WTC11 (cell line): ENCODE measurements around the gene LILRB2. TPM values are rescaled to one million over a fixed set of nuclear protein-coding genes. Genes with fewer than 3 reads are reported as not detected.

ENCODE experiments used
- ATAC-seq: fragments of 200-7000 bp; cut with Tn5 transposase; 2 replicates; pipeline ENCODE4 v1.10.0; 2021; ENCODE audit warnings: mild to moderate bottlenecking, moderate library complexity
- CTCF ChIA-PET: fragments of 300-600 bp; sonication (Branson Sonifier 250); formaldehyde crosslinking; loops from one replicate; lab custom pipeline; 2021; ENCODE audit warnings: antibody characterized with exemption; lab: Charles Lee
- POLR2A ChIA-PET: fragments of 350-600 bp; sonication (Branson Sonifier 250); formaldehyde crosslinking; loops from one replicate; lab custom pipeline; 2021; ENCODE audit warnings: antibody characterized with exemption; lab: Charles Lee
- DNase-seq: peaks from one replicate; pipeline ENCODE4 v3.0.0; 2021; ENCODE audit warnings: low spot score
- H3K27ac Mint-ChIP-seq: 2 replicates; pipeline ENCODE4 v1.8.0; 2021; ENCODE audit warnings: mixed read lengths
- H3K27me3 Mint-ChIP-seq: 2 replicates; pipeline ENCODE4 v1.8.0; 2021; ENCODE audit warnings: low read depth, mild to moderate bottlenecking, moderate library complexity, mixed read lengths
- H3K36me3 Mint-ChIP-seq: 2 replicates; pipeline ENCODE4 v1.8.0; 2021; ENCODE audit warnings: mixed read lengths
- H3K4me1 Mint-ChIP-seq: 2 replicates; pipeline ENCODE4 v1.8.0; 2022; ENCODE audit warnings: mixed read lengths
- H3K4me3 Mint-ChIP-seq: 2 replicates; pipeline ENCODE4 v1.8.0; 2021; ENCODE audit warnings: mild to moderate bottlenecking, moderate library complexity, mixed read lengths
- H3K9me3 Mint-ChIP-seq: 2 replicates; pipeline ENCODE4 v1.8.0; 2021; ENCODE audit warnings: mixed read lengths
- ARID4B ChIP-seq: sonication (generic); formaldehyde crosslinking; IDR thresholded peaks from 2 replicates; pipeline ENCODE4 v1.8.0; 2023; ENCODE audit warnings: missing genetic modification reagents, mild to moderate bottlenecking, borderline replicate concordance
- CTCF ChIP-seq: fragments of 200-600 bp; IDR thresholded peaks from 2 replicates; pipeline ENCODE4 v1.8.0; 2022; ENCODE audit warnings: antibody characterized with exemption
- E2F1 ChIP-seq: sonication (generic); formaldehyde crosslinking; IDR thresholded peaks from 2 replicates; pipeline ENCODE4 v1.8.0; 2022; ENCODE audit warnings: mild to moderate bottlenecking, missing genetic modification reagents
- E2F4 ChIP-seq: sonication (generic); formaldehyde crosslinking; IDR thresholded peaks from 2 replicates; pipeline ENCODE4 v1.8.1; 2022; ENCODE audit warnings: low read depth, mild to moderate bottlenecking, moderate library complexity, missing genetic modification reagents, borderline replicate concordance
- FOXK1 ChIP-seq: sonication (generic); formaldehyde crosslinking; IDR thresholded peaks from 2 replicates; pipeline ENCODE4 v1.8.0; 2022; ENCODE audit warnings: mild to moderate bottlenecking, moderate library complexity, missing genetic modification reagents
- FOXP4 ChIP-seq: sonication (generic); formaldehyde crosslinking; IDR thresholded peaks from 2 replicates; pipeline ENCODE4 v1.8.0; 2022; ENCODE audit warnings: mild to moderate bottlenecking, missing genetic modification reagents
- IRF1 ChIP-seq: sonication (generic); formaldehyde crosslinking; IDR thresholded peaks from 2 replicates; pipeline ENCODE4 v1.8.0; 2023; ENCODE audit warnings: missing genetic modification reagents
- JUN ChIP-seq: sonication (generic); formaldehyde crosslinking; IDR thresholded peaks from 2 replicates; pipeline ENCODE4 v1.8.0; 2023; ENCODE audit warnings: mild to moderate bottlenecking, missing genetic modification reagents
- NFATC4 ChIP-seq: fragments of 250-450 bp; sonication (Bioruptor Pico); IDR thresholded peaks from 2 replicates; pipeline ENCODE4 v1.9.0; 2021; ENCODE audit warnings: mild to moderate bottlenecking
- NFYB ChIP-seq: sonication (generic); formaldehyde crosslinking; conservative IDR thresholded peaks from 2 replicates; pipeline ENCODE4 v1.8.0; 2022; ENCODE audit warnings: low read depth, missing genetic modification reagents
- NR2C2 ChIP-seq: sonication (generic); formaldehyde crosslinking; IDR thresholded peaks from 2 replicates; pipeline ENCODE4 v1.8.0; 2022; ENCODE audit warnings: mild to moderate bottlenecking, missing genetic modification reagents
- NR3C1 ChIP-seq: sonication (generic); formaldehyde crosslinking; conservative IDR thresholded peaks from 2 replicates; pipeline ENCODE4 v1.8.1; 2023; ENCODE audit warnings: low read depth, mild to moderate bottlenecking, missing genetic modification reagents
- PRRX2 ChIP-seq: fragments of 250-450 bp; sonication (Bioruptor Pico); IDR thresholded peaks from 2 replicates; pipeline ENCODE4 v1.8.0; 2021; ENCODE audit warnings: mild to moderate bottlenecking
- SMAD3 ChIP-seq: sonication (generic); formaldehyde crosslinking; IDR thresholded peaks from 2 replicates; pipeline ENCODE4 v1.8.0; 2022; ENCODE audit warnings: missing genetic modification reagents, mild to moderate bottlenecking, borderline replicate concordance
- STAT6 ChIP-seq: sonication (generic); formaldehyde crosslinking; conservative IDR thresholded peaks from 2 replicates; pipeline ENCODE4 v1.8.1; 2023; ENCODE audit warnings: mild to moderate bottlenecking, low read depth, missing genetic modification reagents, moderate library complexity
- TEAD4 ChIP-seq: sonication (generic); formaldehyde crosslinking; IDR thresholded peaks from 2 replicates; pipeline ENCODE4 v1.8.0; 2022; ENCODE audit warnings: mild to moderate bottlenecking, missing genetic modification reagents
- ZNF396 ChIP-seq: fragments of 250-450 bp; sonication (Bioruptor Pico); IDR thresholded peaks from 2 replicates; pipeline ENCODE4 v1.8.0; 2021; ENCODE audit warnings: mild to moderate bottlenecking, moderate library complexity, borderline replicate concordance
- total RNA-seq: library from RNA; stranded (reverse); gene quantifications from 3 replicates; pipeline ENCODE4 v1.2.3, GENCODE V29; 2021

The LILRB2 gene
- total RNA-seq, 1 experiment from 2014 or later: not detected

- Mint-ChIP-seq H3K36me3 (peaks cover 19% of the 10 kb centered on the region), H3K27me3 (peaks cover 50% of the 10 kb centered on the region), H3K4me1 (peaks cover 24% of the 10 kb centered on the region), H3K27ac (no peak overlapping the region), H3K9me3 (peaks cover 19% of the 10 kb centered on the region), H3K4me3 (no peak overlapping the region)
- TF ChIP-seq PRRX2 (CRISPR knock-in tag) (no peak), JUN (CRISPR knock-in tag) (no peak), TEAD4 (CRISPR knock-in tag) (no peak), NR3C1 (CRISPR knock-in tag) (no peak), NR2C2 (CRISPR knock-in tag) (no peak), SMAD3 (CRISPR knock-in tag) (no peak), NFATC4 (no peak)
- POLR2A ChIA-PET: no interaction called here
- DNase-seq (no peak), ATAC-seq (peak; percentile 52)
- CTCF ChIA-PET: interaction anchor here (0.6 to 4.0 kb wide), 13 partner anchors 9 to 152 kb away, joined by 3 to 32 read pairs (median 5); no protein-coding TSS in a partner anchor
These were observed 44.7 kb upstream of the LILRB2 start for GRCh38 chr19:54325631-54326030.

- Mint-ChIP-seq H3K4me3 (no peak overlapping the region), H3K36me3 (peaks cover 21% of the 10 kb centered on the region), H3K27me3 (peaks cover 54% of the 10 kb centered on the region), H3K4me1 (peaks cover 24% of the 10 kb centered on the region), H3K9me3 (peaks cover 24% of the 10 kb centered on the region), H3K27ac (no peak overlapping the region; the same call in 1 of the 2 replicates)
- POLR2A ChIA-PET: no interaction called here
- peak; percentile 46 for DNase-seq
- CTCF ChIA-PET: interaction anchor here (0.6 to 4.0 kb wide), 25 partner anchors 8 to 687 kb away, joined by 3 to 32 read pairs (median 4); partner anchors contain the start of genes LILRB5 and MBOAT7
- peak; percentile 72 for ATAC-seq
- TF ChIP-seq CTCF (peak; percentile 75), ZNF396 (CRISPR knock-in tag) (no peak)
These were observed 44.3 kb upstream of the LILRB2 start for GRCh38 chr19:54325194-54325621.

GRCh38 chr19:54324071-54324470 lies 43.2 kb upstream of the LILRB2 start:
- POLR2A ChIA-PET: no interaction called here
- Mint-ChIP-seq H3K36me3 (peaks cover 22% of the 10 kb centered on the region), H3K27ac (no peak overlapping the region), H3K9me3 (peaks cover 28% of the 10 kb centered on the region), H3K27me3 (peaks cover 48% of the 10 kb centered on the region), H3K4me3 (no peak overlapping the region; the same call in 1 of the 2 replicates), H3K4me1 (peaks cover 24% of the 10 kb centered on the region)
- DNase-seq (no peak), ATAC-seq (no peak)
- CTCF ChIA-PET: interaction anchor here (0.6 to 4.0 kb wide), 15 partner anchors 10 to 164 kb away, joined by 3 to 32 read pairs (median 5); partner anchors contain the start of gene MBOAT7
- TF ChIP-seq NFATC4: no peak
- TF ChIP-seq STAT6 (CRISPR knock-in tag): no peak
- no peak for TF ChIP-seq ARID4B (CRISPR knock-in tag)
- no peak for TF ChIP-seq FOXK1
- TF ChIP-seq E2F1 (CRISPR knock-in tag): no peak
- no peak for TF ChIP-seq FOXP4
- no peak for TF ChIP-seq NFYB (CRISPR knock-in tag)
- no peak for TF ChIP-seq E2F4
- TF ChIP-seq IRF1 (CRISPR knock-in tag): no peak
- no peak for TF ChIP-seq NR3C1 (CRISPR knock-in tag)
